HEK293 (cell line): ENCODE results near the gene SMIM22.

ENCODE experiments used
- CTCF ChIA-PET: fragments of 350-600 bp; formaldehyde crosslinking; extraction: SDS; loops from one replicate; lab custom pipeline; 2021; ENCODE audit warnings: antibody characterized with exemption; lab: Yijun Ruan, JAX
- POLR2A ChIA-PET: fragments of 300-600 bp; formaldehyde crosslinking; extraction: SDS; loops from one replicate; lab custom pipeline; 2020; ENCODE audit warnings: antibody characterized with exemption, inconsistent platforms; lab: Yijun Ruan, JAX
- H3K27ac ChIP-seq: fragments of 200-500 bp; sonication (Bioruptor generic); 2 replicates; pipeline ENCODE4 v1.5.1; 2014; ENCODE audit warnings: low read depth, low read length, control low read depth, inconsistent platforms; ENCODE audit errors: extremely low read depth
- H3K36me3 ChIP-seq, 2 experiments: fragments of 200-500 bp in 1 of 2; sonication (Bioruptor generic) in 1 of 2; 1 replicate in 1 of 2; 2 replicates in 1 of 2; pipeline ENCODE4 v1.5.1; 2014 to 2017; ENCODE audit warnings: inconsistent platforms in 2 of 2, low read length in 2 of 2; ENCODE audit not compliant: control insufficient read depth in 2 of 2, insufficient read depth in 1 of 2
- H3K4me1 ChIP-seq: fragments of 200-500 bp; sonication (Bioruptor generic); 2 replicates; pipeline ENCODE4 v1.5.1; 2014; ENCODE audit warnings: mild to moderate bottlenecking, low read length, inconsistent platforms; ENCODE audit not compliant: control insufficient read depth, insufficient read depth
- H3K4me3 ChIP-seq: 2 replicates; pipeline ENCODE4 v1.5.1; 2011; ENCODE audit warnings: low read depth, mild to moderate bottlenecking, control low read depth, low read length, moderate library complexity
- H3K9me3 ChIP-seq: fragments of 200-500 bp; sonication (Bioruptor generic); 2 replicates; pipeline ENCODE4 v1.5.1; 2014; ENCODE audit warnings: low read depth, low read length, inconsistent platforms; ENCODE audit not compliant: control insufficient read depth, insufficient read depth
- ATF2 ChIP-seq: fragments of 450-650 bp; formaldehyde crosslinking; IDR thresholded peaks from 2 replicates; pipeline ENCODE4 v1.5.1; 2016; ENCODE audit warnings: missing biosample characterization, missing genetic modification characterization, low read depth
- BCL11A ChIP-seq: fragments of 450-650 bp; formaldehyde crosslinking; IDR thresholded peaks from 2 replicates; pipeline ENCODE4 v1.5.1; 2016; ENCODE audit warnings: low read depth, missing biosample characterization, missing genetic modification characterization
- BCL11B ChIP-seq: fragments of 450-650 bp; formaldehyde crosslinking; IDR thresholded peaks from 2 replicates; pipeline ENCODE4 v1.5.1; 2016; ENCODE audit warnings: low read depth, missing biosample characterization, missing genetic modification characterization
- EGR2 ChIP-seq: fragments of 450-650 bp; formaldehyde crosslinking; IDR thresholded peaks from 2 replicates; pipeline ENCODE4 v1.5.1; 2016; ENCODE audit warnings: low read depth, missing biosample characterization, missing genetic modification characterization
- GLI2 ChIP-seq: fragments of 450-650 bp; formaldehyde crosslinking; IDR thresholded peaks from 2 replicates; pipeline ENCODE4; 2017; ENCODE audit warnings: missing biosample characterization, missing genetic modification characterization, low read depth, borderline replicate concordance
- PRDM1 ChIP-seq: fragments of 450-650 bp; formaldehyde crosslinking; IDR thresholded peaks from 2 replicates; pipeline ENCODE4; 2016; ENCODE audit warnings: missing biosample characterization, missing genetic modification characterization
- SP2 ChIP-seq: fragments of 450-650 bp; formaldehyde crosslinking; IDR thresholded peaks from 2 replicates; pipeline ENCODE4 v1.5.1; 2016; ENCODE audit warnings: missing biosample characterization, missing genetic modification characterization
- TSHZ1 ChIP-seq: fragments of 450-650 bp; formaldehyde crosslinking; IDR thresholded peaks from 2 replicates; pipeline ENCODE4 v1.5.1; 2016; ENCODE audit warnings: missing biosample characterization, missing genetic modification characterization, borderline replicate concordance
- ZBTB1 ChIP-seq: fragments of 450-650 bp; formaldehyde crosslinking; IDR thresholded peaks from 2 replicates; pipeline ENCODE4 v1.5.1; 2016; ENCODE audit warnings: missing biosample characterization, missing genetic modification characterization
- ZBTB26 ChIP-seq: fragments of 450-650 bp; formaldehyde crosslinking; optimal IDR thresholded peaks from 2 replicates; pipeline ENCODE3; 2016; ENCODE audit warnings: missing biosample characterization, mild to moderate bottlenecking, missing genetic modification characterization
- ZNF112 ChIP-seq: fragments of 450-650 bp; formaldehyde crosslinking; IDR thresholded peaks from 2 replicates; pipeline ENCODE4 v1.5.0; 2017; ENCODE audit warnings: missing biosample characterization, missing genetic modification characterization
- ZNF221 ChIP-seq: fragments of 450-650 bp; formaldehyde crosslinking; IDR thresholded peaks from 2 replicates; pipeline ENCODE4 v1.5.1; 2017; ENCODE audit warnings: missing biosample characterization, missing genetic modification characterization, borderline replicate concordance
- ZNF280D ChIP-seq: fragments of 450-650 bp; formaldehyde crosslinking; IDR thresholded peaks from 2 replicates; pipeline ENCODE4 v1.5.1; 2016; ENCODE audit warnings: missing biosample characterization, missing genetic modification characterization
- ZNF350 ChIP-seq: fragments of 450-650 bp; formaldehyde crosslinking; IDR thresholded peaks from 2 replicates; pipeline ENCODE4 v1.5.0; 2017; ENCODE audit warnings: missing biosample characterization, mild to moderate bottlenecking, missing genetic modification characterization
- ZNF398 ChIP-seq: fragments of 450-650 bp; formaldehyde crosslinking; IDR thresholded peaks from 2 replicates; pipeline ENCODE4 v1.5.1; 2017; ENCODE audit warnings: missing biosample characterization, missing genetic modification characterization
- ZNF416 ChIP-seq: fragments of 450-650 bp; formaldehyde crosslinking; IDR thresholded peaks from 2 replicates; pipeline ENCODE4 v1.5.1; 2016; ENCODE audit warnings: missing biosample characterization, missing genetic modification characterization
- ZNF488 ChIP-seq: fragments of 450-650 bp; formaldehyde crosslinking; IDR thresholded peaks from 2 replicates; pipeline ENCODE4 v1.5.1; 2016; ENCODE audit warnings: missing biosample characterization, missing genetic modification characterization
- ZNF585B ChIP-seq: fragments of 450-650 bp; formaldehyde crosslinking; IDR thresholded peaks from 2 replicates; pipeline ENCODE4 v1.5.1; 2016; ENCODE audit warnings: missing biosample characterization, missing genetic modification characterization
- ZNF707 ChIP-seq: fragments of 450-650 bp; formaldehyde crosslinking; IDR thresholded peaks from 2 replicates; pipeline ENCODE4 v1.5.1; 2016; ENCODE audit warnings: missing biosample characterization, missing genetic modification characterization
- ZNF777 ChIP-seq: fragments of 450-650 bp; formaldehyde crosslinking; IDR thresholded peaks from 2 replicates; pipeline ENCODE4 v1.5.1; 2017; ENCODE audit warnings: missing biosample characterization, missing genetic modification characterization, borderline replicate concordance
- ZNF792 ChIP-seq: fragments of 450-650 bp; formaldehyde crosslinking; IDR thresholded peaks from 2 replicates; pipeline ENCODE4 v1.5.1; 2016; ENCODE audit warnings: missing biosample characterization, missing genetic modification characterization

The SMIM22 gene

GRCh38 chr16:4778050-4778392 lies 17.1 kb upstream of the SMIM22 start (continued):
- TF ChIP-seq TSHZ1 (tag by site-specific recombination) (no peak), ZNF707 (tag by site-specific recombination) (no peak), ATF2 (tag by site-specific recombination) (no peak), BCL11A (tag by site-specific recombination) (no peak), PRDM1 (tag by site-specific recombination) (no peak), ZNF280D (tag by site-specific recombination) (no peak), ZNF112 (no peak), ZNF398 (tag by site-specific recombination) (no peak), BCL11B (tag by site-specific recombination) (no peak), ZNF585B (no peak), ZNF792 (no peak)

GRCh38 chr16:4780235-4780634 lies 14.9 kb upstream of the SMIM22 start:
- peaks cover 2% of the 10 kb centered on the region; the same call in 1 of the 2 replicates for H3K4me1 ChIP-seq
- POLR2A ChIA-PET, result interaction anchor here (2.1 kb wide), 1 partner anchor 11 kb away, joined by 6 read pairs; no protein-coding TSS in a partner anchor
- no peak overlapping the region for H3K4me3 ChIP-seq
- no peak overlapping the region for H3K27ac ChIP-seq
- no peaks in the 10 kb centered on the region for H3K9me3 ChIP-seq
- H3K36me3 ChIP-seq, result no peaks in the 10 kb centered on the region
- CTCF ChIA-PET, result interaction anchor here (0.6 to 0.9 kb wide), 3 partner anchors 10 to 156 kb away, joined by 3 read pairs; no protein-coding TSS in a partner anchor
- TF ChIP-seq GLI2 (tag by site-specific recombination) (no peak), ZNF280D (tag by site-specific recombination) (no peak), SP2 (peak; percentile 35), ZBTB1 (tag by site-specific recombination) (no peak), ZBTB26 (tag by site-specific recombination) (no peak), ZNF350 (tag by site-specific recombination) (no peak), ZNF221 (tag by site-specific recombination) (no peak), ZNF777 (tag by site-specific recombination) (no peak), BCL11A (tag by site-specific recombination) (no peak), ZNF488 (tag by site-specific recombination) (no peak), ZNF416 (tag by site-specific recombination) (no peak), EGR2 (peak; percentile 27; the same call in 1 of the 2 replicates)
